T-cell (primary cell): ENCODE data around the gene UBL4A. TPM values are rescaled to one million over a fixed set of nuclear protein-coding genes. Genes with fewer than 3 reads are reported as not detected.

ENCODE experiments used
- ATAC-seq, 4 experiments: fragments of 200-7000 bp in 3 of 4; fragments of 150-1000 bp in 1 of 4; cut with Tn5 transposase; replicated peaks in 1 of 4; 1 replicate in 3 of 4; 2 replicates in 1 of 4; pipeline ENCODE4 v1.10.0; 2021; ENCODE audit warnings: moderate library complexity in 3 of 4, mild to moderate bottlenecking in 2 of 4, moderate number of reproducible peaks in 1 of 4
- CTCF ChIA-PET, 2 donors: fragments of 300-600 bp; sonication (Branson Sonifier 250); formaldehyde crosslinking; loops; one replicate each; lab custom pipeline; 2022; ENCODE audit warnings: antibody characterized with exemption in 2 of 2; lab: Charles Lee
- POLR2A ChIA-PET, 2 donors: fragments of 300-600 bp; sonication (Branson Sonifier 250); formaldehyde crosslinking; loops; one replicate each; lab custom pipeline; 2022; ENCODE audit warnings: antibody characterized with exemption in 2 of 2; lab: Charles Lee
- DNase-seq, 35 experiments: peaks; one replicate each; pipeline versions ENCODE4 v3.0.0 to v3.0.0-alpha.2; 2013 to 2023
- H3K27ac ChIP-seq: one replicate; pipeline ENCODE4 v1.5.1; 2013; ENCODE audit warnings: low read length
- H3K27me3 ChIP-seq, 2 experiments: replicated peaks in 1 of 2; 1 replicate in 1 of 2; 2 replicates in 1 of 2; pipeline versions ENCODE4 v1.6.1 to v1.7.0; 2013; ENCODE audit warnings: low read length in 1 of 2, mixed read lengths in 1 of 2; ENCODE audit not compliant: control insufficient read depth in 2 of 2, insufficient read depth in 2 of 2; ENCODE audit errors: extremely low read depth in 1 of 2
- H3K36me3 ChIP-seq, 2 donors: 1 replicate in 1 of 2; 2 replicates in 1 of 2; pipeline versions ENCODE4 v1.6.1 to v1.7.0; 2013; ENCODE audit warnings: low read length in 1 of 2; ENCODE audit not compliant: control insufficient read depth in 2 of 2, insufficient read depth in 1 of 2; ENCODE audit errors: extremely low read depth in 1 of 2
- H3K4me1 ChIP-seq, 2 experiments: 1 replicate in 1 of 2; 2 replicates in 1 of 2; pipeline versions ENCODE4 v1.6.1 to v1.7.0; 2013; ENCODE audit warnings: low read length in 2 of 2, mixed read lengths in 1 of 2; ENCODE audit not compliant: insufficient read depth in 2 of 2, control insufficient read depth in 1 of 2; ENCODE audit errors: extremely low read depth in 1 of 2
- H3K4me3 ChIP-seq, 2 donors: 1 replicate in 1 of 2; 2 replicates in 1 of 2; pipeline versions ENCODE4 v1.5.1 to v1.7.0; 2013; ENCODE audit warnings: mild to moderate bottlenecking in 2 of 2, low read length in 1 of 2, moderate library complexity in 1 of 2; ENCODE audit not compliant: control insufficient read depth in 1 of 2; ENCODE audit errors: extremely low read depth in 1 of 2
- H3K9me3 ChIP-seq: 2 replicates; pipeline ENCODE4 v1.7.0; 2013
- H3K27ac Mint-ChIP-seq, 2 donors: one replicate each; pipeline ENCODE4 v1.8.0; 2020 to 2021; ENCODE audit warnings: mild to moderate bottlenecking in 2 of 2, mixed read lengths in 2 of 2
- H3K27me3 Mint-ChIP-seq, 2 donors: one replicate each; pipeline ENCODE4 v1.8.0; 2021 to 2022; ENCODE audit warnings: mixed read lengths in 2 of 2
- H3K36me3 Mint-ChIP-seq: one replicate; pipeline ENCODE4 v1.8.0; 2021; ENCODE audit warnings: mixed read lengths
- H3K4me1 Mint-ChIP-seq, 3 donors: one replicate each; pipeline ENCODE4 v1.8.0; 2020 to 2022; ENCODE audit warnings: mixed read lengths in 3 of 3, mild to moderate bottlenecking in 1 of 3
- H3K4me3 Mint-ChIP-seq, 3 donors: one replicate each; pipeline ENCODE4 v1.8.0; 2020 to 2022; ENCODE audit warnings: mild to moderate bottlenecking in 3 of 3, mixed read lengths in 3 of 3, moderate library complexity in 3 of 3
- H3K9me3 Mint-ChIP-seq, 3 donors: one replicate each; pipeline ENCODE4 v1.8.0; 2020 to 2022; ENCODE audit warnings: mixed read lengths in 3 of 3
- WGBS: methylation state at CpG from one replicate; pipeline ENCODE4 v1.1.5; 2013; ENCODE audit warnings: missing lambda C conversion rate; ENCODE audit not compliant: insufficient coverage; 5-methylcytosine and 5-hydroxymethylcytosine counted together
- total RNA-seq, 35 experiments: library from RNA in 6 of 35; stranded (reverse) in 6 of 35; fragments of 120-200 nt in 1 of 35; gene quantifications; one replicate each; pipeline versions ENCODE4 v1.2.1 to v1.2.4 and lab custom pipeline; 2013 to 2026

The UBL4A gene
- total RNA-seq, 5 donors from 2014 or later (not counting 1 experiment from before 2014, with no cell fraction given) = 13.1 to 44.1 (median 39.6) TPM

GRCh38 chrX:154481911-154482601 is 4.4 kb downstream of the UBL4A start:
- Histone ChIP-seq H3K4me3 (no peak overlapping the region), H3K9me3 (no peaks in the 10 kb centered on the region), H3K36me3 (peaks cover 0 to 15% of the 10 kb centered on the region in 2 donors), H3K4me1 (peaks cover under 1 to 54% of the 10 kb centered on the region in 2 experiments), H3K27ac (no peak overlapping the region), H3K27me3 (no peaks in the 10 kb centered on the region)
- peaks cover 0 to 8% of the 10 kb centered on the region in 2 donors for H3K27me3 Mint-ChIP-seq
- WGBS = 89% methylated on average over 4 of the region's 14 CpGs
- H3K4me3 Mint-ChIP-seq = peak overlapping the region in 1 of 3 donors; percentile 15
- ATAC-seq (no peak), DNase-seq (no peak)
- peaks cover 25 to 34% (median 31%) of the 10 kb centered on the region in 3 donors for H3K4me1 Mint-ChIP-seq
- H3K27ac Mint-ChIP-seq = peak overlapping the region in 1 of 2 donors; percentile 28
- CTCF ChIA-PET = no interaction called here
- H3K9me3 Mint-ChIP-seq = no peaks in the 10 kb centered on the region
- POLR2A ChIA-PET = no interaction called here
- H3K36me3 Mint-ChIP-seq = no peaks in the 10 kb centered on the region

GRCh38 chrX:154481195-154481594 is 5.2 kb downstream of the UBL4A start:
- Mint-ChIP-seq H3K36me3 (no peaks in the 10 kb centered on the region), H3K27ac (no peak overlapping the region), H3K27me3 (peaks cover 0 to 8% of the 10 kb centered on the region in 2 donors), H3K4me3 (no peak overlapping the region), H3K4me1 (peaks cover 25 to 37% (median 30%) of the 10 kb centered on the region in 3 donors), H3K9me3 (no peaks in the 10 kb centered on the region)
- no peak for DNase-seq
- H3K4me3 ChIP-seq = no peak overlapping the region
- no peaks in the 10 kb centered on the region for H3K27me3 ChIP-seq
- H3K36me3 ChIP-seq = peaks cover 0 to 15% of the 10 kb centered on the region in 2 donors
- ATAC-seq = no peak
- ChIA-PET POLR2A (no interaction called here), CTCF (no interaction called here)
- no peaks in the 10 kb centered on the region for H3K9me3 ChIP-seq
- no peak overlapping the region for H3K27ac ChIP-seq
- peaks cover 5 to 56% of the 10 kb centered on the region in 2 experiments for H3K4me1 ChIP-seq
- WGBS = no CpG with 5 or more reads among the region's 5 CpGs

GRCh38 chrX:154478728-154479622 is 7.4 kb downstream of the UBL4A start, which contains the start of gene LAGE3:
LAGE3 (minus strand) TSS chrX:154479281; CDS start chrX:154478915, 366 bp downstream.
- Histone ChIP-seq H3K4me3 (peak within 1 kb of the TSS; percentile 34 to 62), H3K27ac (peak within 1 kb of the TSS; percentile 79), H3K36me3 (peaks cover 0 to under 1% of the 10 kb centered on the region in 2 donors), H3K9me3 (no peaks in the 10 kb centered on the region), H3K27me3 (no peaks in the 10 kb centered on the region), H3K4me1 (peaks cover 5 to 37% of the 10 kb centered on the region in 2 experiments)
- DNase-seq = peak; percentile 76 to 96 (median 88)
- Mint-ChIP-seq H3K9me3 (no peaks in the 10 kb centered on the region), H3K27ac (peak within 1 kb of the TSS; percentile 86 to 89), H3K27me3 (peaks cover 0 to 8% of the 10 kb centered on the region in 2 donors), H3K36me3 (no peaks in the 10 kb centered on the region), H3K4me3 (peak within 1 kb of the TSS; percentile 77 to 80 (median 78)), H3K4me1 (peaks cover 19 to 35% (median 25%) of the 10 kb centered on the region in 3 donors)
- POLR2A ChIA-PET = interaction anchor here in 1 of 2 donors (0.7 kb wide), 1 partner anchor 21 kb away, joined by 3 read pairs; the partner anchor contains the start of gene PLXNA3
- CTCF ChIA-PET = no interaction called here
- peak; percentile 90 to 93 (median 92) for ATAC-seq
- under 1% methylated on average over 46 of the region's 85 CpGs for WGBS

- H3K4me3 Mint-ChIP-seq = peak overlapping the region; percentile 75 to 80 (median 77)
- Histone ChIP-seq H3K9me3 (no peaks in the 10 kb centered on the region), H3K4me1 (peaks cover 5 to 29% of the 10 kb centered on the region in 2 experiments), H3K36me3 (no peaks in the 10 kb centered on the region), H3K27me3 (no peaks in the 10 kb centered on the region), H3K27ac (peak overlapping the region; percentile 34), H3K4me3 (peak overlapping the region; percentile 0 to 48)
- no peaks in the 10 kb centered on the region for H3K9me3 Mint-ChIP-seq
- no peak for ATAC-seq
- H3K36me3 Mint-ChIP-seq = no peaks in the 10 kb centered on the region
- peaks cover 11 to 30% (median 18%) of the 10 kb centered on the region in 3 donors for H3K4me1 Mint-ChIP-seq
- CTCF ChIA-PET = no interaction called here
- POLR2A ChIA-PET = interaction anchor here in 1 of 2 donors (0.7 kb wide), 1 partner anchor 20 kb away, joined by 3 read pairs; the partner anchor contains the start of gene PLXNA3
- 100% methylated on average over 8 of the region's 24 CpGs for WGBS
- H3K27me3 Mint-ChIP-seq = peaks cover 0 to 8% of the 10 kb centered on the region in 2 donors
- DNase-seq = peak in 1 of 35 experiments; percentile 4
- H3K27ac Mint-ChIP-seq = peak overlapping the region in 1 of 2 donors; percentile 76
Measured at GRCh38 chrX:154477891-154478477, 8.4 kb downstream of the UBL4A start.

GRCh38 chrX:154476821-154477220 is 9.6 kb downstream of the UBL4A start:
- no peaks in the 10 kb centered on the region for H3K36me3 ChIP-seq
- no peak overlapping the region for H3K27ac ChIP-seq
- H3K36me3 Mint-ChIP-seq = no peaks in the 10 kb centered on the region
- H3K9me3 ChIP-seq = no peaks in the 10 kb centered on the region
- ChIA-PET CTCF (interaction anchor here in 1 of 2 donors (0.6 kb wide), 1 partner anchor 18 kb away, joined by 4 read pairs; no protein-coding TSS in a partner anchor), POLR2A (interaction anchor here in 1 of 2 donors (0.7 kb wide), 1 partner anchor 71 kb away, joined by 7 read pairs; no protein-coding TSS in a partner anchor)
- peaks cover 11 to 25% (median 13%) of the 10 kb centered on the region in 3 donors for H3K4me1 Mint-ChIP-seq
- peaks cover 0 to under 1% of the 10 kb centered on the region in 2 donors for H3K27me3 Mint-ChIP-seq
- peaks cover 5 to 26% of the 10 kb centered on the region in 2 experiments for H3K4me1 ChIP-seq
- no peaks in the 10 kb centered on the region for H3K9me3 Mint-ChIP-seq
- no peaks in the 10 kb centered on the region for H3K27me3 ChIP-seq
- no peak overlapping the region for H3K4me3 Mint-ChIP-seq
- no peak overlapping the region for H3K4me3 ChIP-seq
- ATAC-seq (no peak), DNase-seq (no peak)
- 100% methylated on average over 2 of the region's 8 CpGs for WGBS
- H3K27ac Mint-ChIP-seq = peak overlapping the region; percentile 11 to 31
